Smooth muscle cell (in vitro differentiated cells): ENCODE results near the gene ITPR3. TPM values are rescaled to one million over a fixed set of nuclear protein-coding genes. Genes with fewer than 3 reads are reported as not detected.

ENCODE experiments used
- DNase-seq: peaks from one replicate; lab custom pipeline; 2025; ENCODE audit not compliant: unreplicated experiment; lab: John Stamatoyannopoulos, UW
- H2AFZ ChIP-seq: fragments of 200-600 bp; sonication (generic); 2 replicates; pipeline ENCODE4 v1.6.0; 2016; ENCODE audit warnings: antibody characterized with exemption, low read depth, mild to moderate bottlenecking
- H3F3A ChIP-seq: fragments of 200-600 bp; sonication (generic); 2 replicates; pipeline ENCODE4 v1.6.0; 2017; ENCODE audit warnings: antibody characterized with exemption, low read depth
- H3K27ac ChIP-seq: fragments of 200-600 bp; sonication (generic); 2 replicates; pipeline ENCODE4 v1.5.1; 2016; ENCODE audit warnings: low read depth, mild to moderate bottlenecking
- H3K27me3 ChIP-seq: fragments of 200-600 bp; sonication (generic); 2 replicates; pipeline ENCODE4 v1.6.1; 2016; ENCODE audit warnings: low read depth, mild to moderate bottlenecking
- H3K36me3 ChIP-seq: fragments of 200-600 bp; sonication (generic); 2 replicates; pipeline ENCODE4 v1.5.1; 2016; ENCODE audit warnings: low read depth
- H3K4me1 ChIP-seq: fragments of 200-600 bp; sonication (generic); 2 replicates; pipeline ENCODE4 v1.5.1; 2016; ENCODE audit warnings: low read depth
- H3K4me2 ChIP-seq: fragments of 200-600 bp; sonication (generic); 2 replicates; pipeline ENCODE4 v1.6.0; 2016; ENCODE audit warnings: mild to moderate bottlenecking
- H3K4me3 ChIP-seq: fragments of 200-600 bp; sonication (generic); 2 replicates; pipeline ENCODE4 v1.5.1; 2016; ENCODE audit warnings: mild to moderate bottlenecking
- H3K79me2 ChIP-seq: fragments of 200-600 bp; sonication (generic); 2 replicates; pipeline ENCODE4 v1.6.0; 2016; ENCODE audit warnings: low read depth, mild to moderate bottlenecking
- H3K9ac ChIP-seq: fragments of 200-600 bp; sonication (generic); 2 replicates; pipeline ENCODE4 v1.6.0; 2016; ENCODE audit warnings: low read depth
- H3K9me3 ChIP-seq: fragments of 200-600 bp; sonication (generic); replicated peaks from 2 replicates; pipeline ENCODE4 v1.5.1; 2016; ENCODE audit warnings: low read depth
- H4K20me1 ChIP-seq: fragments of 200-600 bp; sonication (generic); 2 replicates; pipeline ENCODE4 v1.6.0; 2016; ENCODE audit warnings: low read depth
- CTCF ChIP-seq: fragments of 200-600 bp; sonication (generic); IDR thresholded peaks from 2 replicates; pipeline ENCODE4 v1.5.1; 2017; ENCODE audit warnings: borderline replicate concordance, mild to moderate bottlenecking, antibody characterized with exemption; ENCODE audit not compliant: insufficient read depth, poor library complexity, severe bottlenecking
- WGBS: methylation state at CpG from one replicate; pipeline ENCODE4 v1.1.7; 2016; ENCODE audit warnings: low lambda C conversion rate; 5-methylcytosine and 5-hydroxymethylcytosine counted together
- polyA plus RNA-seq: library from polyadenylated mRNA; unstranded; fragments of >200 nt; fragmentation: Nextera tagmentation; extraction: Ambion mirVana; gene quantifications from 2 replicates; pipeline ENCODE4 v1.2.1, GENCODE V29; 2016
- total RNA-seq: library from RNA; depleted of rRNA; stranded (reverse); fragments of >200 nt; gene quantifications from 2 replicates; pipeline ENCODE4 v1.2.3, GENCODE V29; 2014

The ITPR3 gene
- total and polyA plus RNA-seq, 2 experiments from 2014 or later, result 2.0 to 7.4 TPM

GRCh38 chr6:33609528-33609927 lies 11.6 kb upstream of the ITPR3 start:
- Histone ChIP-seq H3K36me3 (no peaks in the 10 kb centered on the region), H2AFZ (no peak overlapping the region), H3F3A (peaks cover 11% of the 10 kb centered on the region), H3K4me2 (no peak overlapping the region), H3K9ac (no peak overlapping the region), H3K27ac (no peak overlapping the region), H3K4me3 (no peak overlapping the region), H3K79me2 (no peaks in the 10 kb centered on the region), H3K27me3 (no peaks in the 10 kb centered on the region), H3K4me1 (peaks cover 23% of the 10 kb centered on the region), H4K20me1 (no peaks in the 10 kb centered on the region), H3K9me3 (no peaks in the 10 kb centered on the region)
- no peak for DNase-seq
- TF ChIP-seq CTCF, result no peak
- WGBS, result 25% methylated on average over 6 of the region's 6 CpGs

GRCh38 chr6:33610067-33610466 lies 11.1 kb upstream of the ITPR3 start:
- H3K9ac ChIP-seq, result no peak overlapping the region
- DNase-seq, result no peak
- no peaks in the 10 kb centered on the region for H4K20me1 ChIP-seq
- H3K4me2 ChIP-seq, result peak overlapping the region; percentile 28
- no peaks in the 10 kb centered on the region for H3K79me2 ChIP-seq
- no peaks in the 10 kb centered on the region for H3K9me3 ChIP-seq
- peaks cover 11% of the 10 kb centered on the region for H3F3A ChIP-seq
- no peaks in the 10 kb centered on the region for H3K27me3 ChIP-seq
- H3K36me3 ChIP-seq, result no peaks in the 10 kb centered on the region
- 79% methylated on average over 4 of the region's 4 CpGs for WGBS
- H3K4me1 ChIP-seq, result peaks cover 23% of the 10 kb centered on the region
- TF ChIP-seq CTCF, result no peak
- H3K27ac ChIP-seq, result peak overlapping the region; percentile 19
- no peak overlapping the region for H3K4me3 ChIP-seq
- peak overlapping the region; percentile 67 for H2AFZ ChIP-seq

- H4K20me1 ChIP-seq, result no peaks in the 10 kb centered on the region
- no peak overlapping the region for H3K9ac ChIP-seq
- peak overlapping the region; percentile 28 for H3K4me2 ChIP-seq
- no peak for TF ChIP-seq CTCF
- DNase-seq, result no peak
- peaks cover 11% of the 10 kb centered on the region for H3F3A ChIP-seq
- H3K36me3 ChIP-seq, result no peaks in the 10 kb centered on the region
- no peaks in the 10 kb centered on the region for H3K79me2 ChIP-seq
- H3K9me3 ChIP-seq, result no peaks in the 10 kb centered on the region
- H2AFZ ChIP-seq, result peak overlapping the region; percentile 67
- H3K4me1 ChIP-seq, result peaks cover 23% of the 10 kb centered on the region
- no peak overlapping the region for H3K4me3 ChIP-seq
- WGBS, result 54% methylated on average over 22 of the region's 22 CpGs
- no peaks in the 10 kb centered on the region for H3K27me3 ChIP-seq
- peak overlapping the region; percentile 28 for H3K27ac ChIP-seq
Observed at GRCh38 chr6:33610779-33611732, 10.1 kb upstream of the ITPR3 start.
